ENCODE data around the gene ECD.

ECD gene

DNA sequence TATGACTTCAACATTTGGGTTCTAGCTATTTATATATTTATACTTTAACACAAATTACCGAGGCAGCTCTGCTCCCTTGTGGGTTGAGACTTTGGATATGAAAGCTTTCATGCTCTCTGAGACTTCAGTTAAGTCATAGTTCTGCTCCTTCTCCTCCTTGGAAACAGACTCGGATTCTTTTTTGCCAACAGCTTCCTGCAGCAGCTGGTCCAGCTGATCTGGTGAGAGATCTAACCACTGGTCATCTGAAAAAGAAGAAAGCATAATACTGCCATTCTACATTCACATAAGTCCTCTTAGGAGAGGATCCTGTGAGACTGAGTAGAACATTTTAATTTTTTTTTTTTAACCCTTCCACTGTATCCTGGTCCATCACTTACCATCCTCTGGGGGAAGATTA is 28.6 kb downstream of the ECD start:
- TF ChIP-seq, protein P1, sequence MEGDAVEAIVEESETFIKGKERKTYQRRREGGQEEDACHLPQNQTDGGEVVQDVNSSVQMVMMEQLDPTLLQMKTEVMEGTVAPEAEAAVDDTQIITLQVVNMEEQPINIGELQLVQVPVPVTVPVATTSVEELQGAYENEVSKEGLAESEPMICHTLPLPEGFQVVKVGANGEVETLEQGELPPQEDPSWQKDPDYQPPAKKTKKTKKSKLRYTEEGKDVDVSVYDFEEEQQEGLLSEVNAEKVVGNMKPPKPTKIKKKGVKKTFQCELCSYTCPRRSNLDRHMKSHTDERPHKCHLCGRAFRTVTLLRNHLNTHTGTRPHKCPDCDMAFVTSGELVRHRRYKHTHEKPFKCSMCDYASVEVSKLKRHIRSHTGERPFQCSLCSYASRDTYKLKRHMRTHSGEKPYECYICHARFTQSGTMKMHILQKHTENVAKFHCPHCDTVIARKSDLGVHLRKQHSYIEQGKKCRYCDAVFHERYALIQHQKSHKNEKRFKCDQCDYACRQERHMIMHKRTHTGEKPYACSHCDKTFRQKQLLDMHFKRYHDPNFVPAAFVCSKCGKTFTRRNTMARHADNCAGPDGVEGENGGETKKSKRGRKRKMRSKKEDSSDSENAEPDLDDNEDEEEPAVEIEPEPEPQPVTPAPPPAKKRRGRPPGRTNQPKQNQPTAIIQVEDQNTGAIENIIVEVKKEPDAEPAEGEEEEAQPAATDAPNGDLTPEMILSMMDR (IDR thresholded peaks at IDR 0.05; ENCODE audit: low read depth, low read length): no peak
- H3K4me3 ChIP-seq (ENCODE audit: low read depth, low read length): no peak overlapping the region

DNA sequence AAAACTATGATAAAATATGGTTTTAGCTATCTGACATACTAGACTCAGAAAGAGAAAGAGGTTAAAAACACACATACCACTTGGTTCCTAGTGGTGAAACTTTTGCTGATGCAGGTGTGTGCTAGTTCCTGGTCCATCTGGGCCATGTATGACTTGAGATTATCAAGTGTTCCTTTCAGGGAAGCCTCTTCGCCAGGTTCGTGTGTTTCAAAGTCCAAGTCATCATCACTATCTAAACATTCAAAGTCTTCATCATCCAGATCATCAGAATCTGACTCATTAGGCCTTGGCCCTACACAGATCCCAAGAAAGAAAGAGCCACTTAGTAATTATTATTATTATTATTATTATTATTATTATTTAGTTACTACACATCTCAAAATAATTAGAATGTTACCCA is 31.2 kb downstream of the ECD start:
- TF ChIP-seq, protein P1 (IDR thresholded peaks at IDR 0.05; ENCODE audit: low read depth, low read length): no peak
- no peak overlapping the region for H3K4me3 ChIP-seq (ENCODE audit: low read depth, low read length)

DNA sequence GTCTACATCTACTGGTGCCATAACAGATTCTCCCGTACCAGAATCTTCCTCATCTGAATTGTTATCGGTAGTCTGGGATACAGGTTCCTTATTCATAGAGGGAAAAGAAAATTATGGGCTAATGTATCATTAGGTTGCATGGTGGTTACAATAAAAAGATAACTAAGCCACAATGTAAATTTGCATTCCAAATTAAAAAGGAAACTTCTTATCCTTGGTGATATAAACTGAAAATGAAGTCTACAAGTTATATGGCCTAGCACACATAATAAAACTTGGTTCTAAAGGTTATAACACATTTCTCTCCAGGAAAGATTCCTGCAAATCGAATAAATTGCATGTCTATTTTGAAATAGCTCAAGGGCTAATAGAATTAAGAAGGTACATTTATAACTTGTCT is 33.1 kb downstream of the ECD start:
- H3K4me3 ChIP-seq (ENCODE audit: low read depth, low read length): no peak overlapping the region
- TF ChIP-seq, protein P1 (IDR thresholded peaks at IDR 0.05; ENCODE audit: low read depth, low read length): no peak

DNA sequence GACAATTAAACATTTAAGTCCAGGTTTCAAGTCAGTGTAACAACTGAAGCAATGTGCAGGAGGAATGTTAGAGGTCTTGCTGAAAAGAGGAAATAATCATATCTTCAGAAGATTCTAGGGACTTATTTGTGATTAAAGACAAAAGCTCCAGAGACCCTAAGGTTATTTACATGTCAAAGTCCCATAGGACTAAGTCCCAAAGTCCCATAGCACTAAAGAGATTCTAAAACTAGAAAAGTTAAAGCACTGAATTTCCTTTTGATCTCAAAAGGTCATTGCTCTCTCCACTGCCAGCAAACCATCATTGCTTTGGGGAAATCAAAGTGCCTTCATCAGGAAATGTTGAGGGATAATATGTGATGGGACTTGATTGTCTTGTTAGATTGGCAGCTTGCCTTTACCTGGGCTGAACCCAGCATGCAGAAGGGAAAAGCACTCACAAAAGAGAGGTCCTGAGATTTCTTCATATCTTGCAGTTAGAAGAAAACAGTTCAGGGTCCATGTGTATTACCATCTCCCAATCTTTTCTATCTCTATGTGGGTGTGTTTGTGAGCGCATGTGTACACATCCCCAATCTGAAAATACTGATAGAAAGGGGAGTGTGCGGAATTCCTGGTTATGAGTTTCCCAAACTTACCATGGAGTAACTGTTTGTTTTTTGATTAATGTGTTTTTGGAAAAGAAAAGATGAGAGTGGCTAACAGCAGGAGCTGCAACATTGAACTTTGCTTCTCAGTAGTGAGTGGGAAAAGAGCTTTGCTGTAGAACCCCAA is 35.7 kb downstream of the ECD start:
- no peak overlapping the region for H3K4me3 ChIP-seq (ENCODE audit: low read depth, low read length)
- TF ChIP-seq, protein P1 (IDR thresholded peaks at IDR 0.05; ENCODE audit: low read depth, low read length): no peak

DNA sequence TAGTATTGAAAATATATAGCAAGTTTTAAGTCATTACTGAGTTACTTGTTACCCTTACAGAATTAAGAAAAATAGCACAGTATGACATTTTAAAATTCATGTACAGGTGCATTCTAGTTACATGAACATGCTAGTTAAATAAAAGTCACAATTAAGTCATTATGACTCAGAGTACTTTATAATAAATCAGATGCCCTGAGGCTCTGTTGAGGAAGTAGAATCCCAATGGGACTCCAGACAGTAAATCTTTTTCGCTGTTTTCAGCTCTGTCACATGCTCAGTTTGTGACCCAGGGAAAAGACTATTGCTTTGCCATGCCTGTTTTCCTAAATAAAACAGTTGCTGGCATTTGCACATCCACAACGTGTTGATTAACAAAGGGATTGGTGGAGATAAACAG is 36.5 kb downstream of the ECD start:
- TF ChIP-seq, protein P1 (IDR thresholded peaks at IDR 0.05; ENCODE audit: low read depth, low read length): no peak
- no peak overlapping the region for H3K4me3 ChIP-seq (ENCODE audit: low read depth, low read length)

DNA sequence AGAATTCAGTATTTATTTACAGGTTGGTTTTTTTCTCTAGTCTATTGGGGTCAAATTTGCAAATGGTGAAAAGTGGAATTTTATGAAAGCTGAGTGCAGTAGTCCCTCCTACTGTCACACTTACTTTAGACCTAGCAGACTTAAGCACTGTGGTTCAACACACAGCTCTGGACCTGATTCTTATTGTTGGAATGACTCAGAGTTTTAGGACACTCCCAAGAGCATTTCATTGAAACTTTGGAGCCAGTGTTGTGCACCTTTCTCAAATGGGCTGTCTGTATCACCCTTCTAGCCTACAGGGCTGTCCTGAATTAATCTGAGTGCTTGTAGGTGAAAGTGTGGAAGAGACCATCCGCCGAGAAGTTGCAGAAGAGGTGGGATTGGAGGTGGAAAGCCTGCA is 41.5 kb downstream of the ECD start:
- TF ChIP-seq, protein P1 (IDR thresholded peaks at IDR 0.05; ENCODE audit: low read depth, low read length): no peak
- H3K4me3 ChIP-seq (ENCODE audit: low read depth, low read length): no peak overlapping the region

DNA sequence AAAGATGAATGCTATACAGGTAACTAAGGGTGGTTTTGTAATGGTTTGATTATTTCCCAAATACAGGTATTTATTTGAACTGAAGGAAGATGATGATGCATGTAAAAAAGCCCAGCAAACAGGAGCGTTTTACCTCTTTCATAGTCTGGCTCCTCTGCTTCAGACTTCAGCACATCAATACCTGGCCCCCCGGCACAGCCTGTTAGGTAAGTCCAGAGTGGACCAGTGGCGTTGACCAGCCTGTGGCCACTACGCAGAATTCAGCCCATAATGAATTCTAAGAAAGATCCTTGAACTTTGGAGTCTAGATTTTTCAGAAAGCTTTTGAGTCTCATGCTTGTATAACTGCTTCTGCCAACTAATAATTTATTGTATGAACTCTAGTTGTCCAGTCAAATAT is 47.9 kb downstream of the ECD start:
- H3K4me3 ChIP-seq (ENCODE audit: low read depth, low read length): no peak overlapping the region
- TF ChIP-seq, protein P1 (IDR thresholded peaks at IDR 0.05; ENCODE audit: low read depth, low read length): no peak
